Esophagus squamous epithelium (tissue), 5 donors: ENCODE data around the gene APOA1. TPM values are rescaled to one million over a fixed set of nuclear protein-coding genes. Genes with fewer than 3 reads are reported as not detected.

ENCODE experiments used
- DNase-seq: peaks from one replicate; lab custom pipeline; 2025; lab: John Stamatoyannopoulos, UW
- H3K27ac ChIP-seq, 4 donors: fragments of 200-600 bp; sonication (generic); one replicate each; pipeline ENCODE4 v1.5.1; 2016 to 2019; ENCODE audit warnings: mild to moderate bottlenecking in 1 of 4
- H3K27me3 ChIP-seq, 4 donors: fragments of 200-600 bp; sonication (generic); 1 replicate in 3 of 4; 2 replicates in 1 of 4; pipeline versions ENCODE4 v1.5.1 to v1.6.0; 2017 to 2021; ENCODE audit warnings: antibody characterized with exemption in 1 of 4
- H3K36me3 ChIP-seq, 3 donors: fragments of 200-600 bp; sonication (generic); one replicate each; pipeline ENCODE4 v1.5.1; 2016 to 2019
- H3K4me1 ChIP-seq, 3 donors: fragments of 200-600 bp; sonication (generic); one replicate each; pipeline ENCODE4 v1.5.1; 2017 to 2019
- H3K4me3 ChIP-seq, 4 donors: fragments of 200-600 bp; sonication (generic); 1 replicate in 3 of 4; 2 replicates in 1 of 4; pipeline ENCODE4 v1.5.1; 2016 to 2019; ENCODE audit warnings: mild to moderate bottlenecking in 2 of 4, moderate library complexity in 1 of 4
- H3K9me3 ChIP-seq, 3 donors: fragments of 200-600 bp; sonication (generic); one replicate each; pipeline ENCODE4 v1.5.1; 2016 to 2019
- CTCF ChIP-seq, 6 experiments: fragments of 450-650 bp in 4 of 6; fragments of 200-600 bp in 2 of 6; sonication (generic) in 2 of 6; IDR thresholded peaks; one replicate each; pipeline ENCODE4 v1.5.1; 2016 to 2019; ENCODE audit warnings: antibody characterized with exemption in 6 of 6, mild to moderate bottlenecking in 4 of 6, moderate library complexity in 4 of 6
- POLR2A ChIP-seq, 4 donors: fragments of 450-650 bp; IDR thresholded peaks; one replicate each; pipeline ENCODE4 v1.6.1; 2017; ENCODE audit warnings: antibody characterized with exemption in 4 of 4, mild to moderate bottlenecking in 4 of 4, moderate library complexity in 3 of 4
- WGBS, 2 donors: methylation state at CpG; one replicate each; pipeline ENCODE4 v1.1.5; 2018; 5-methylcytosine and 5-hydroxymethylcytosine counted together
- intact Hi-C: fragments of 100-400 bp; cut with DNase I; formaldehyde crosslinking; loops from one replicate; pipeline ENCODE4 v1.15.0; 2022
- total RNA-seq, 4 donors: library from RNA; depleted of rRNA; stranded (reverse); fragments of >200 nt; gene quantifications; one replicate each; pipeline ENCODE4 v1.1.0, GENCODE V29; 2016
- donor health status: DM: yes; HTN: yes; CAD: no.

APOA1 gene
- total RNA-seq, 4 donors from 2014 or later: not detected

- Histone ChIP-seq H3K4me1 (peaks cover 16 to 32% (median 27%) of the 10 kb centered on the region in 3 donors), H3K36me3 (peaks cover 14 to 65% (median 17%) of the 10 kb centered on the region in 3 donors), H3K27ac (no peak overlapping the region), H3K4me3 (no peak overlapping the region), H3K9me3 (no peaks in the 10 kb centered on the region), H3K27me3 (no peaks in the 10 kb centered on the region)
- intact Hi-C loops: no loop called here
- TF ChIP-seq POLR2A (IDR thresholded peaks at IDR 0.05): no peak
- no peak for TF ChIP-seq CTCF (IDR thresholded peaks at IDR 0.05)
- no peak for DNase-seq
- WGBS, 2 donors: 88 to 96% methylated on average over 6 of the region's 6 CpGs
Measured at GRCh38 chr11:116849486-116849885, 12.1 kb upstream of the APOA1 start.

GRCh38 chr11:116849060-116849459, 11.6 kb upstream of the APOA1 start:
- no peak overlapping the region for H3K27ac ChIP-seq
- peaks cover 14 to 65% (median 17%) of the 10 kb centered on the region in 3 donors for H3K36me3 ChIP-seq
- H3K27me3 ChIP-seq: no peaks in the 10 kb centered on the region
- WGBS, 2 donors: 93 to 94% methylated on average over 3 to 5 of the region's 12 CpGs
- H3K4me3 ChIP-seq: no peak overlapping the region
- H3K9me3 ChIP-seq: no peaks in the 10 kb centered on the region
- no peak for DNase-seq
- peaks cover 16 to 28% (median 25%) of the 10 kb centered on the region in 3 donors for H3K4me1 ChIP-seq
- intact Hi-C loops: no loop called here
- TF ChIP-seq POLR2A (IDR thresholded peaks at IDR 0.05) (no peak), CTCF (IDR thresholded peaks at IDR 0.05) (no peak)

GRCh38 chr11:116847612-116848011, 10.2 kb upstream of the APOA1 start:
- Histone ChIP-seq H3K27ac (no peak overlapping the region), H3K4me3 (no peak overlapping the region), H3K4me1 (peaks cover 7 to 13% (median 11%) of the 10 kb centered on the region in 3 donors), H3K36me3 (peaks cover 14 to 75% (median 17%) of the 10 kb centered on the region in 3 donors), H3K27me3 (no peaks in the 10 kb centered on the region), H3K9me3 (no peaks in the 10 kb centered on the region)
- no peak for DNase-seq
- TF ChIP-seq CTCF (IDR thresholded peaks at IDR 0.05) (no peak), POLR2A (IDR thresholded peaks at IDR 0.05) (no peak)
- intact Hi-C loops: no loop called here
- WGBS, 2 donors: 100% methylated on average over 2 of the region's 4 CpGs

GRCh38 chr11:116844722-116845121, 7.3 kb upstream of the APOA1 start:
- no peak for TF ChIP-seq POLR2A (IDR thresholded peaks at IDR 0.05)
- Histone ChIP-seq H3K27me3 (no peaks in the 10 kb centered on the region), H3K36me3 (peaks cover 14 to 70% (median 17%) of the 10 kb centered on the region in 3 donors), H3K9me3 (no peaks in the 10 kb centered on the region), H3K4me3 (no peak overlapping the region), H3K27ac (no peak overlapping the region), H3K4me1 (no peaks in the 10 kb centered on the region)
- intact Hi-C loops: no loop called here
- DNase-seq: no peak
- WGBS, 2 donors: 91 to 92% methylated on average over 4 of the region's 4 CpGs

GRCh38 chr11:116843661-116844060, 6.2 kb upstream of the APOA1 start:
- no peaks in the 10 kb centered on the region for H3K4me1 ChIP-seq
- TF ChIP-seq POLR2A (IDR thresholded peaks at IDR 0.05) (no peak), CTCF (IDR thresholded peaks at IDR 0.05) (no peak)
- H3K9me3 ChIP-seq: no peaks in the 10 kb centered on the region
- intact Hi-C loops: no loop called here
- WGBS, 2 donors: 87 to 92% methylated on average over 7 to 9 of the region's 9 CpGs
- H3K4me3 ChIP-seq: no peak overlapping the region
- H3K27me3 ChIP-seq: no peaks in the 10 kb centered on the region
- no peak for DNase-seq
- peaks cover 10 to 60% (median 15%) of the 10 kb centered on the region in 3 donors for H3K36me3 ChIP-seq
- no peak overlapping the region for H3K27ac ChIP-seq

GRCh38 chr11:116842909-116843308, 5.5 kb upstream of the APOA1 start:
- H3K27me3 ChIP-seq: no peaks in the 10 kb centered on the region
- no peaks in the 10 kb centered on the region for H3K4me1 ChIP-seq
- intact Hi-C loops: no loop called here
- H3K36me3 ChIP-seq: peaks cover 9 to 52% (median 10%) of the 10 kb centered on the region in 3 donors
- H3K27ac ChIP-seq: no peak overlapping the region
- WGBS, 2 donors: 87 to 88% methylated on average over 4 of the region's 4 CpGs
- H3K9me3 ChIP-seq: no peaks in the 10 kb centered on the region
- H3K4me3 ChIP-seq: no peak overlapping the region
- no peak for TF ChIP-seq POLR2A (IDR thresholded peaks at IDR 0.05)
- no peak for TF ChIP-seq CTCF (IDR thresholded peaks at IDR 0.05)
- DNase-seq: no peak
